Measurements from ENCODE around the gene MYF5. TPM values are rescaled to one million over a fixed set of nuclear protein-coding genes. Genes with fewer than 3 reads are reported as not detected.

MYF5 gene
- total and polyA plus RNA-seq, 2 of the 4 experiments (the other 2 are of a cell fraction): not detected

- Histone ChIP-seq H2AFZ (replicated peaks; ENCODE audit: low read length, poor library complexity) (no peak overlapping the region), H3K36me3 (ENCODE audit: control insufficient read depth, insufficient read depth, low read length) (no peaks in the 10 kb centered on the region), H2BK120ac (ENCODE audit: low read depth, low read length) (no peak overlapping the region), H4K8ac (ENCODE audit: low read depth in 2 of 2, low read length in 2 of 2) (no peak overlapping the region), H4K20me1 (ENCODE audit: insufficient read depth, low read length) (no peaks in the 10 kb centered on the region), H3K27me3 (ENCODE audit: control insufficient read depth, insufficient read depth, low read length) (no peaks in the 10 kb centered on the region), H3K9me1 (ENCODE audit: insufficient read depth, low read length) (no peaks in the 10 kb centered on the region), H3K14ac (replicated peaks; ENCODE audit: low read depth, low read length) (no peak overlapping the region), H3K23ac (ENCODE audit: low read depth, low read length) (no peak overlapping the region), H3K4ac (ENCODE audit: low read depth, low read length) (no peak overlapping the region), H2AK9ac (replicated peaks; ENCODE audit: low read depth, low read length, poor library complexity) (no peak overlapping the region), H3K56ac (ENCODE audit: extremely low read depth, insufficient read depth, low read length) (no peak overlapping the region), H3K4me2 (ENCODE audit: low read depth, low read length) (no peak overlapping the region), H4K91ac (ENCODE audit: insufficient read depth, low read depth, low read length) (no peak overlapping the region), H2BK20ac (ENCODE audit: low read depth, low read length) (no peak overlapping the region), H3K79me1 (ENCODE audit: low read depth in 1 of 2, low read length in 2 of 2) (no peaks in the 10 kb centered on the region), H2BK5ac (ENCODE audit: low read depth, low read length, poor library complexity, severe bottlenecking) (no peak overlapping the region), H3K4me3 (ENCODE audit: insufficient read depth, low read depth, low read length) (no peak overlapping the region), H3K4me1 (ENCODE audit: control insufficient read depth, insufficient read depth, low read length) (no peaks in the 10 kb centered on the region), H2BK15ac (ENCODE audit: low read depth, low read length) (no peak overlapping the region), H2AK5ac (ENCODE audit: low read depth, low read length) (no peak overlapping the region), H3K9me3 (ENCODE audit: control insufficient read depth, insufficient read depth, low read length) (no peaks in the 10 kb centered on the region), H3K9ac (ENCODE audit: low read depth, low read length) (no peak overlapping the region), H3K27ac (ENCODE audit: insufficient read depth, low read length) (no peak overlapping the region), H3K18ac (ENCODE audit: low read depth, low read length) (no peak overlapping the region), H4K5ac (ENCODE audit: low read depth, low read length) (no peak overlapping the region)
- intact Hi-C loops (cut with micrococcal nuclease): no loop called here
- dilution Hi-C loops (cut with HindIII; ENCODE audit: low sequenced_read_pairs, unreplicated experiment): no loop called here
- POLR2A ChIA-PET (ENCODE audit: unreplicated experiment): no interaction called here
- CTCF ChIA-PET: no interaction called here
- BruUV-seq (replicated peaks): no TSS peak
- ATAC-seq (ENCODE audit: low read depth) (no peak), DNase-seq (no peak)
- in situ Hi-C loops (cut with MboI; ENCODE audit: low sequenced_read_pairs): no loop called here
- TF ChIP-seq SMC3 (IDR thresholded peaks at IDR 0.05; ENCODE audit: low read depth, low read length) (no peak), MXI1 (IDR thresholded peaks at IDR 0.05; ENCODE audit: borderline replicate concordance, low read depth, low read length) (no peak), POLR2A (IDR thresholded peaks at IDR 0.05; ENCODE audit: low read depth, low read length) (no peak), FOS (IDR thresholded peaks at IDR 0.05; ENCODE audit: low read depth, low read length) (no peak), MAFK (IDR thresholded peaks at IDR 0.05; ENCODE audit: low read depth, low read length) (no peak), MAZ (IDR thresholded peaks at IDR 0.05; ENCODE audit: borderline replicate concordance, low read depth, low read length) (no peak), RFX5 (IDR thresholded peaks at IDR 0.05; ENCODE audit: low read depth, low read length) (no peak), RCOR1 (IDR thresholded peaks at IDR 0.05; ENCODE audit: insufficient replicate concordance, low read length) (no peak), BHLHE40 (IDR thresholded peaks at IDR 0.05; ENCODE audit: low read depth, low read length) (no peak), RAD21 (IDR thresholded peaks at IDR 0.05; ENCODE audit: low read length) (no peak), NFE2L2 (IDR thresholded peaks at IDR 0.05; ENCODE audit: low read depth, low read length) (no peak), USF2 (IDR thresholded peaks at IDR 0.05; ENCODE audit: low read depth, low read length) (no peak), CHD1 (IDR thresholded peaks at IDR 0.05; ENCODE audit: low read depth, low read length) (no peak), CEBPB (IDR thresholded peaks at IDR 0.05; ENCODE audit: low read depth, low read length) (no peak)
- TF ChIP-seq, protein P1, sequence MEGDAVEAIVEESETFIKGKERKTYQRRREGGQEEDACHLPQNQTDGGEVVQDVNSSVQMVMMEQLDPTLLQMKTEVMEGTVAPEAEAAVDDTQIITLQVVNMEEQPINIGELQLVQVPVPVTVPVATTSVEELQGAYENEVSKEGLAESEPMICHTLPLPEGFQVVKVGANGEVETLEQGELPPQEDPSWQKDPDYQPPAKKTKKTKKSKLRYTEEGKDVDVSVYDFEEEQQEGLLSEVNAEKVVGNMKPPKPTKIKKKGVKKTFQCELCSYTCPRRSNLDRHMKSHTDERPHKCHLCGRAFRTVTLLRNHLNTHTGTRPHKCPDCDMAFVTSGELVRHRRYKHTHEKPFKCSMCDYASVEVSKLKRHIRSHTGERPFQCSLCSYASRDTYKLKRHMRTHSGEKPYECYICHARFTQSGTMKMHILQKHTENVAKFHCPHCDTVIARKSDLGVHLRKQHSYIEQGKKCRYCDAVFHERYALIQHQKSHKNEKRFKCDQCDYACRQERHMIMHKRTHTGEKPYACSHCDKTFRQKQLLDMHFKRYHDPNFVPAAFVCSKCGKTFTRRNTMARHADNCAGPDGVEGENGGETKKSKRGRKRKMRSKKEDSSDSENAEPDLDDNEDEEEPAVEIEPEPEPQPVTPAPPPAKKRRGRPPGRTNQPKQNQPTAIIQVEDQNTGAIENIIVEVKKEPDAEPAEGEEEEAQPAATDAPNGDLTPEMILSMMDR (conservative IDR thresholded peaks at IDR 0.05; ENCODE audit: low read depth, low read length): no peak
- TF ChIP-seq, protein P2, sequence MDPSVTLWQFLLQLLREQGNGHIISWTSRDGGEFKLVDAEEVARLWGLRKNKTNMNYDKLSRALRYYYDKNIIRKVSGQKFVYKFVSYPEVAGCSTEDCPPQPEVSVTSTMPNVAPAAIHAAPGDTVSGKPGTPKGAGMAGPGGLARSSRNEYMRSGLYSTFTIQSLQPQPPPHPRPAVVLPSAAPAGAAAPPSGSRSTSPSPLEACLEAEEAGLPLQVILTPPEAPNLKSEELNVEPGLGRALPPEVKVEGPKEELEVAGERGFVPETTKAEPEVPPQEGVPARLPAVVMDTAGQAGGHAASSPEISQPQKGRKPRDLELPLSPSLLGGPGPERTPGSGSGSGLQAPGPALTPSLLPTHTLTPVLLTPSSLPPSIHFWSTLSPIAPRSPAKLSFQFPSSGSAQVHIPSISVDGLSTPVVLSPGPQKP (IDR thresholded peaks at IDR 0.05; ENCODE audit: borderline replicate concordance, low read depth, low read length): no peak
- WGBS, 2 experiments (ENCODE audit: extremely low coverage in 2 of 2, insufficient read length in 1 of 2): 95% methylated on average over 2 of the region's 3 CpGs; no CpG with 5 or more reads in 1 of the 2 experiments
Measured at GRCh38 chr12:80714846-80715245, 1.9 kb upstream of the MYF5 start.
